ENCODE data around the gene CASP7.

Gene CASP7

DNA sequence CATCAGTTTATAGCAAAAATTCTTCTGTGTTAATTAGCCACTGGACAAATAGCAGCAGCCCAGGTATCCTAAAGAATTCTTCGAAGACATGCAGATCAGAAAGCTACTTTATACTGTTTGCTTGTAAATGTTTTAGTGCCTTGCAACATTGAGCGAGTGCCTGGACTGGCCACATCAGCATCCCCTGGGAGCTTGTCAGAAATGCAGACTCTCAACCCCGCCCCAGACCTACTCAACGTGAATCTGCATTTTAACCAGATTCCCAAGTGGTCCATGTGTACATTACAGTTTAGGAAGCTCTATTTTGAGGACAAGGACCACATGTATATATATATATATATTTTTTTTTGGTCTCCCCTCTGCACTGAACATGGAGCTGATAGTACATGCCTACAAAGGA is 53.3 kb downstream of the CASP7 start:
- Mint-ChIP-seq H3K4me1 (no peaks in the 10 kb centered on the region), H3K27ac (ENCODE audit: low read depth) (no peak overlapping the region), H3K4me3 (no peak overlapping the region), H3K36me3 (ENCODE audit: insufficient read depth) (peaks cover 10% of the 10 kb centered on the region), H3K9me3 (no peaks in the 10 kb centered on the region), H3K27me3 (no peaks in the 10 kb centered on the region)
- ATAC-seq (replicated peaks; ENCODE audit: extremely low read depth, poor library complexity, severe bottlenecking), result no peak
- no peak for DNase-seq (ENCODE audit: low spot score in 2 of 2)

DNA sequence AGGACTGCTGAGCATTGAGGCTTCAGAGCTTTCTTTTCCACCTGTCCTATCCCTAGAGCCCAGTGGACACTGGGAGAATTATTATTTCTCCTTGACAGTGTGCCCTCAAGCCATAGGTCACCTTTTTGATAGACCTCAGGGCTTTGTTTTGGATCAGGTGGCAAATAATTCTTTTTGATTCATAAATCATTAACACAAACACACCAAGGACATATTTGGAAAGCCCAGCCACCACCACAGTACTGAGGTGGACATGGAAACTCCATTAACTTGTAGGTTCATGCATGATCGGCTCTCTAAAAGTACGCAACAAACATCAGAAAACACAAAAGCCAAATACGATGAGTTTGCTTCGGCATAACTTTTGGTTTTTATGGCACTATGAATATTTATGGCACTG is 53.9 kb downstream of the CASP7 start:
- ATAC-seq (replicated peaks; ENCODE audit: extremely low read depth, poor library complexity, severe bottlenecking), result no peak
- Mint-ChIP-seq H3K36me3 (ENCODE audit: insufficient read depth) (peaks cover 6% of the 10 kb centered on the region), H3K27me3 (no peaks in the 10 kb centered on the region), H3K9me3 (no peaks in the 10 kb centered on the region), H3K4me3 (no peak overlapping the region), H3K27ac (ENCODE audit: low read depth) (no peak overlapping the region), H3K4me1 (no peaks in the 10 kb centered on the region)
- DNase-seq (ENCODE audit: low spot score in 2 of 2), result no peak

GRCh38 chr10:113735913-113736312 is 56.2 kb downstream of the CASP7 start:
- Mint-ChIP-seq H3K4me1 (no peaks in the 10 kb centered on the region), H3K27me3 (no peaks in the 10 kb centered on the region), H3K27ac (ENCODE audit: low read depth) (no peak overlapping the region), H3K36me3 (ENCODE audit: insufficient read depth) (peaks cover 2% of the 10 kb centered on the region), H3K4me3 (no peak overlapping the region), H3K9me3 (no peaks in the 10 kb centered on the region)
- DNase-seq (ENCODE audit: low spot score in 2 of 2) (no peak), ATAC-seq (replicated peaks; ENCODE audit: extremely low read depth, poor library complexity, severe bottlenecking) (no peak)

GRCh38 chr10:113736576-113736975 is 56.9 kb downstream of the CASP7 start:
- Mint-ChIP-seq H3K27ac (ENCODE audit: low read depth) (no peak overlapping the region), H3K4me1 (no peaks in the 10 kb centered on the region), H3K27me3 (no peaks in the 10 kb centered on the region), H3K9me3 (no peaks in the 10 kb centered on the region), H3K36me3 (ENCODE audit: insufficient read depth) (no peaks in the 10 kb centered on the region), H3K4me3 (no peak overlapping the region)
- ATAC-seq (replicated peaks; ENCODE audit: extremely low read depth, poor library complexity, severe bottlenecking) (no peak), DNase-seq (ENCODE audit: low spot score in 2 of 2) (no peak)

DNA sequence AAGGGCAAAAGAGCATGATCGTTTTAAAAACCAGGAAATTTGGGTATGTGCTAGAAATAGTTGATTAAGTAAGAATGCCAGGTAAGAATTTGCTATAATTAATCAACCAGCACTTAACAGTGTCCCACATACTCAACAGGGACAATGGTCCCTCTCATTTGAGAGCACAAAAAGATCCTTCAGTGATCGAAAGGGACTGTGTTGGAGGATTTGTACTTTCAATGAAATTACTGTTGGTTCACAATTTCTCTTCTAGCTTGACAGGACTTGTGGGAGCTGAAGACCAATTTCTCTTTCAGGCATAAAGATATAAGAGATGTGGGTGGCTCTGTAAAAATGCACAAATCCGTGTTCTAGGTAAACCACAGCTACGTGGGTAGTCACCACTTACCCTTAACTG is 59.3 kb downstream of the CASP7 start:
- no peak for DNase-seq (ENCODE audit: low spot score in 2 of 2)
- peaks cover 12% of the 10 kb centered on the region for H3K27me3 Mint-ChIP-seq
- H3K27ac Mint-ChIP-seq (ENCODE audit: low read depth), result peak overlapping the region; percentile 42
- no peak for ATAC-seq (replicated peaks; ENCODE audit: extremely low read depth, poor library complexity, severe bottlenecking)
- no peak overlapping the region for H3K4me3 Mint-ChIP-seq
- H3K4me1 Mint-ChIP-seq, result no peaks in the 10 kb centered on the region
- no peaks in the 10 kb centered on the region for H3K36me3 Mint-ChIP-seq (ENCODE audit: insufficient read depth)
- no peaks in the 10 kb centered on the region for H3K9me3 Mint-ChIP-seq

- no peak for DNase-seq (ENCODE audit: low spot score in 2 of 2)
- Mint-ChIP-seq H3K27me3 (peaks cover 18% of the 10 kb centered on the region), H3K4me3 (no peak overlapping the region), H3K27ac (ENCODE audit: low read depth) (no peak overlapping the region), H3K36me3 (ENCODE audit: insufficient read depth) (no peaks in the 10 kb centered on the region), H3K4me1 (no peaks in the 10 kb centered on the region), H3K9me3 (no peaks in the 10 kb centered on the region)
- no peak for ATAC-seq (replicated peaks; ENCODE audit: extremely low read depth, poor library complexity, severe bottlenecking)
These were observed 59.9 kb downstream of the CASP7 start for GRCh38 chr10:113739577-113739976.

- Mint-ChIP-seq H3K36me3 (ENCODE audit: insufficient read depth) (no peaks in the 10 kb centered on the region), H3K27ac (ENCODE audit: low read depth) (no peak overlapping the region), H3K9me3 (no peaks in the 10 kb centered on the region), H3K4me3 (no peak overlapping the region), H3K4me1 (no peaks in the 10 kb centered on the region), H3K27me3 (peaks cover 23% of the 10 kb centered on the region)
- DNase-seq (ENCODE audit: low spot score in 2 of 2) (no peak), ATAC-seq (replicated peaks; ENCODE audit: extremely low read depth, poor library complexity, severe bottlenecking) (no peak)
These were observed 61.1 kb downstream of the CASP7 start for GRCh38 chr10:113740850-113741249.

GRCh38 chr10:113742466-113742865 is 62.8 kb downstream of the CASP7 start:
- no peak overlapping the region for H3K4me3 Mint-ChIP-seq
- H3K27ac Mint-ChIP-seq (ENCODE audit: low read depth), result no peak overlapping the region
- DNase-seq (ENCODE audit: low spot score in 2 of 2) (no peak), ATAC-seq (replicated peaks; ENCODE audit: extremely low read depth, poor library complexity, severe bottlenecking) (no peak)
- H3K4me1 Mint-ChIP-seq, result no peaks in the 10 kb centered on the region
- no peaks in the 10 kb centered on the region for H3K36me3 Mint-ChIP-seq (ENCODE audit: insufficient read depth)
- H3K27me3 Mint-ChIP-seq, result peaks cover 23% of the 10 kb centered on the region
- no peaks in the 10 kb centered on the region for H3K9me3 Mint-ChIP-seq

- Mint-ChIP-seq H3K36me3 (ENCODE audit: insufficient read depth) (no peaks in the 10 kb centered on the region), H3K9me3 (no peaks in the 10 kb centered on the region), H3K27ac (ENCODE audit: low read depth) (no peak overlapping the region), H3K4me1 (no peaks in the 10 kb centered on the region), H3K27me3 (peaks cover 23% of the 10 kb centered on the region), H3K4me3 (no peak overlapping the region)
- ATAC-seq (replicated peaks; ENCODE audit: extremely low read depth, poor library complexity, severe bottlenecking) (no peak), DNase-seq (ENCODE audit: low spot score in 2 of 2) (no peak)
These were observed 63.9 kb downstream of the CASP7 start for GRCh38 chr10:113743594-113743993.

DNA sequence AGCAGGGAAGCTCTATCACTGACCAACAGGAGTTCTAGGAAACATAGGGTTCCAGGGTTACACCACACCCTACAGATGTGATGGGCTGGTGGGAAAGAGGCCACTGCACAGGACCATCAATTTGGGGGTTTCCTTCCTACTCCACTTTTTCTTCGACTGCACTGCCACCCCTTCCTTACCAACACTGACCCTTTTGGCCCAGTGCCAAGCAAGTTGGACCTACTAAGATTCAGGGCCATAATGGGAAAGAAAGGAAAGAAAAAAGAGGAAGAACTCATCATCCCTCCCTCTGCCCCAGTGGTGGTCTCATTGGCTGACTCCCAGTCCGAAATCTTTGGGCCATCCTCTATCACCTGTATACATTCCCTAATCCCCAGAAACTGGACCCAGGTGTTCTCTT is 65.7 kb downstream of the CASP7 start:
- Mint-ChIP-seq H3K36me3 (ENCODE audit: insufficient read depth) (no peaks in the 10 kb centered on the region), H3K9me3 (no peaks in the 10 kb centered on the region), H3K27me3 (peaks cover 23% of the 10 kb centered on the region), H3K4me3 (no peak overlapping the region), H3K4me1 (no peaks in the 10 kb centered on the region), H3K27ac (ENCODE audit: low read depth) (no peak overlapping the region)
- DNase-seq (ENCODE audit: low spot score in 2 of 2), result no peak
- ATAC-seq (replicated peaks; ENCODE audit: extremely low read depth, poor library complexity, severe bottlenecking), result no peak

DNA sequence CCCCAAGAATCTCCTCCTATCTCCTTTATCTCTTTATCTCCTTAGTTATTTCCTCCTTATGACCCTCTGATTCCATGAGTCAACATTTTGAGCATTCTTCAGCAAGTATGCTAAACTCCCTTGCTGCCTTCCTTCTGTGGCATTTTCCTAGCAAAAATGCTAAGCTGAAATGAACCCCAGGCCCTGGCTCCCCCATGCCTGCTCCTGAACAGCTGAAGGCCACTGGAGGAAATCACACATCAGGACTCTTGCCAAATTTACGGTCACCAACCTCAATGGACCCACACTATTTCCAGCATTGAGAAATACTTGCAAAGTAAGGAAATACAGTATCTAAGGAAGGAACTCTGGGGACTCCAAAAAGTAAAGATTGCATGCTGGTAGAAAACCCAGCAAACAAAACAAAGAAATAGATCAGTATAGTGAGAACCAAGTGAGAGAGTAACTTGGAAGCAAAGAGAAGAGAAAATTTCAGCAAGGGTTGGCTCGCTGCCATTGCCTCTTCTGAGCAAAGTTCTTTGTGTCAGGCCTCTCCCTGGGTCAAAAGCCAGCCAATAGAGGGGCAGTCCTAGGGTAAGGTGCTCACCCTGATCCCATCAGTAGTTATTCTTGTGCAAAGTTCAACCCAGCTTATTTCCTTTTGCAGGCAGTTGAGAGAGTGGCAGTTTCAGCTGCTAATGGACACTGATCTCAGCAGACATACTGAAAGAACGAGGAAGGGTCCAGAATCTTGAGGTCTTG is 66.7 kb downstream of the CASP7 start:
- ATAC-seq (replicated peaks; ENCODE audit: extremely low read depth, poor library complexity, severe bottlenecking), result no peak
- H3K36me3 Mint-ChIP-seq (ENCODE audit: insufficient read depth), result no peaks in the 10 kb centered on the region
- peaks cover 23% of the 10 kb centered on the region for H3K27me3 Mint-ChIP-seq

DNA sequence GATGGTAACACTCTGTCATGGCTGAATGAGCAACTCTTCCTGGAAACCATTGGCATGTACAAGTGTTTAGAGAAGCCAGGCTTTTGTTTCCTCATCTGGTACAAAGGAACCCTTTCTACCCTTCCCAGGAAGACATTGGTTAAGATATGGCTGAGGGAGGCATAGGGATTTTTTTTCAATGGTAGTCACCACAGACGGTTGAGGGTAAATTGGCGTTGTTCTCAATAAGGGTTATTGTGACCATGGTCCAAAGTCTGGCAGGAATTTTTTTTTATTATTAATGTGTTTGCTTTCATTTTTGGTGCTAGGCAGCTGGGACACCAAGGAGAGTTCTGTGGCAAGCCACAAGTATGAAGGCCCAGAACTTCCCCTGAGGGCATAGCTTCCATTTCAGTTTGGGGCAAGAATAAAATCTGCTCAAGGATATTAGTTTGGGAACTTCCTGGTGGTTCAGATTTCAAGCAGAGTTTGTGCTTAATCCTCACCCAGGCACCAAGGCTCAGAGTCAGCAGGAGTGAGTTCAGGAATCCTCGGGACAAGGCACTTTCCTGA is 71.5 kb downstream of the CASP7 start, which contains the start of gene PLEKHS1:
PLEKHS1 (plus strand) TSS at position 502 of the 552 bp plus-strand sequence. CDS start 3,596 bp downstream, outside the sequence.
- DNase-seq (ENCODE audit: low spot score in 2 of 2) (no peak), ATAC-seq (replicated peaks; ENCODE audit: extremely low read depth, poor library complexity, severe bottlenecking) (no peak)
- Mint-ChIP-seq H3K9me3 (no peaks in the 10 kb centered on the region), H3K4me3 (no peak within 1 kb of the TSS), H3K27me3 (peaks cover 45% of the 10 kb centered on the region), H3K4me1 (no peaks in the 10 kb centered on the region), H3K27ac (ENCODE audit: low read depth) (no peak within 1 kb of the TSS), H3K36me3 (ENCODE audit: insufficient read depth) (no peaks in the 10 kb centered on the region)

More for the DNA sequence above, 66.7 kb downstream of the CASP7 start:
- no peak for DNase-seq (ENCODE audit: low spot score in 2 of 2)
- Mint-ChIP-seq H3K9me3 (no peaks in the 10 kb centered on the region), H3K27ac (ENCODE audit: low read depth) (no peak overlapping the region), H3K4me3 (no peak overlapping the region), H3K4me1 (no peaks in the 10 kb centered on the region)

- H3K27ac Mint-ChIP-seq (ENCODE audit: low read depth), result no peak overlapping the region
- DNase-seq (ENCODE audit: low spot score in 2 of 2), result no peak
- H3K4me1 Mint-ChIP-seq, result no peaks in the 10 kb centered on the region
- no peak for ATAC-seq (replicated peaks; ENCODE audit: extremely low read depth, poor library complexity, severe bottlenecking)
- H3K9me3 Mint-ChIP-seq, result no peaks in the 10 kb centered on the region
- H3K27me3 Mint-ChIP-seq, result peaks cover 49% of the 10 kb centered on the region
- H3K36me3 Mint-ChIP-seq (ENCODE audit: insufficient read depth), result no peaks in the 10 kb centered on the region
- H3K4me3 Mint-ChIP-seq, result no peak overlapping the region
These were observed 72.8 kb downstream of the CASP7 start for GRCh38 chr10:113752553-113752952.

Data from central memory CD8-positive, alpha-beta T cell (primary cell).